Epidermal melanocyte (primary cell): ENCODE results near the gene PITPNC1.
"Not testable (repeated sequence)": the region's sequence is repeated elsewhere in the genome, so short reads cannot be mapped to it uniquely, and the experiment has no call there.

Source experiments
- DNase-seq: peaks from one replicate; pipeline ENCODE4 v3.0.0; 2011; ENCODE audit warnings: low spot score; ENCODE audit not compliant: insufficient read length

The PITPNC1 gene

GRCh38 chr17:67376737-67377487 lies at the start of gene PITPNC1:
Gene PITPNC1, plus strand, starts transcription at chr17:67377281.
- peak; percentile 68 for DNase-seq

GRCh38 chr17:67328026-67328425 lies 49.1 kb upstream of the PITPNC1 start:
- no peak for DNase-seq

- DNase-seq: not testable (repeated sequence)
Observed at GRCh38 chr17:67331381-67332161, 45.5 kb upstream of the PITPNC1 start.

- not testable (repeated sequence) for DNase-seq
Observed at GRCh38 chr17:67332162-67332508, 44.9 kb upstream of the PITPNC1 start.

DNA sequence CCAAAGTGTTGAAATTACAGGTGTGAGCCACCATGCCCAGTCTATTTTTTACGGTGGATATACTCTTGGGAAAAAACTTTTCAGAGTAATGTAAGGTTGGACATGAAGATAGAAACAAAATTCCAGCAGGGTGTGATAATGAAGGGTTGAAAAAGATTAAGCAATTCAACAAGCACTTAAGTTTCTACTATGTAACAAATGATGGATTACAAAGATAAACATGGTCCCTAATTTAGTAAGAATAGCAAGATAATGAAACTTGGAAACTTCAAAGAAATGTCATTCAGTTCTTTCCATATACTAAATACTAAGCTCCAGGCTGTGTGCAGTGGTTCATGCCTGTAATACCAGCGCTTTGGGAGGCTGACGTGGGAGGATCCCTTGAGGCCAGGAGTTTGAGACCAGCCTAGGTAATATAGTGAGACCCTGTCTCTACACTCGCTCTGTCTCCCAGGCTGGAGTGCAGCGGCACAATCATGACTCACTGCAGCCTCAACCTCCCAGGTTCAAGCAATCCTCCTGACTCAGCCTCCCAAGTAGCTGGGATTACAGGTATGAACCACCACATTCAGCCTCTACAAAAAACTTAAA lies 41.7 kb upstream of the PITPNC1 start:
- DNase-seq: no peak

DNA sequence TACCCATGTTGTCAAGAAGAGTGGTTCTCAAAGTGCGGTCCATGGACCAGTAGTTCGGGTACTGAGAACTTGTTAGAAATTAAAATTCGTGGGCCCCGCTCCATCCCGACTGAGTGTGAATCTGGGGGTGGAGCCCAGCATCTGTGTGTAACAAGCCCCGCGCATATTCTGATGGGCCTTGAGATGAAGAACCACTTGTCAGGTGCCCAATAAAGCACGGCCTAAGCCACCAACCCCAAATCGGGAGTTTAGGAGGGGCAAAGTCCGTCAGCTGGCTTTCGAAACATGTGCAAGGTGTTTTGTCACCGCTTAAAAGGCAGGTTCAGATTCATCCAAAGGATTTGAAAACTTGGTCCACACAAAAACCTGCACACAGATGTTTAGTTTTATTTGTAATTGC lies 40.2 kb upstream of the PITPNC1 start:
- DNase-seq: no peak

GRCh38 chr17:67338353-67338752 lies 38.7 kb upstream of the PITPNC1 start:
- not testable (repeated sequence) for DNase-seq

- DNase-seq: no peak
Observed at GRCh38 chr17:67343237-67343636, 33.8 kb upstream of the PITPNC1 start.

DNA sequence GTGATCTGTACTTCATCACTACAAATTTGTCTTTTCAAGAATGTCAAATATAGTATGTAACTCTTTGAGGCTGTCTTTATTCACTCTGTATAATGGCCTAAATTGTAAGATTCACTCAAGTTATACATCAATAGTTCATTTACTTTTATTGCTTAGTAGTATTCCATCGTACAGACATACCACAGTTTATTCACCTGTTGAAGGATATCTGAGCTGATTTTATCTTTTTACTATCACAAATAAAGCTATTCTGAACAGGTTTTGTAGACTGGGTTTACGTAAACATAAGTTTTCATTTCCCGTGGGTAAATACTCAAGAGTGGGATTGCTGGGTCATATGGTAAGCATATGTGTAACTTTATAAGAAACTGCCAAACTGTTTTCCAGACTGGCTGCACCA lies 29.3 kb upstream of the PITPNC1 start:
- DNase-seq: no peak

GRCh38 chr17:67349420-67349819 lies 27.7 kb upstream of the PITPNC1 start:
- no peak for DNase-seq

GRCh38 chr17:67353161-67353560 lies 23.9 kb upstream of the PITPNC1 start:
- no peak for DNase-seq

- DNase-seq: no peak
Observed at GRCh38 chr17:67353929-67354574, 23.0 kb upstream of the PITPNC1 start.

- DNase-seq: no peak
Observed at GRCh38 chr17:67358612-67359011, 18.5 kb upstream of the PITPNC1 start.

GRCh38 chr17:67359960-67360791 lies 16.9 kb upstream of the PITPNC1 start:
- no peak for DNase-seq

- DNase-seq: no peak
Observed at GRCh38 chr17:67360880-67361279, 16.2 kb upstream of the PITPNC1 start.

DNA sequence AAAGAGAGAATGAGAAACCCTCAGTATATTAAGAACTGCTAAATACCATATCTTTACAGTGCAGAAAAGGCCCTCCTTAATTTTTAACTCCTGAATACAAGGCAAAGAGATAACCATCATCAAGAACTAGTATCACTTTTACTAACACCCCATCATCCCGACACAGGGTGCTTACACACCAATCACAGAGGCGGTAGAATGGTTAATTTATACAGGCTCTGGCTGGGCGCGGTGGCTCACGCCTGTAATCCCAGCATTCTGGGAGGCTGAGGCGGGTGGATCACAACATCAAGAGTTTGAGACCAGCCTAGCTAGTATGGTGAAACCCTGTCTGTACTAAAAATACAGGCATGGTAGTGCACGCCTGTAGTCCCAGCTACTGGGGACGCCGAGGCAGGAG lies 14.9 kb upstream of the PITPNC1 start:
- DNase-seq: no peak

- DNase-seq: no peak
Observed at GRCh38 chr17:67364847-67365737, 12.0 kb upstream of the PITPNC1 start.

DNA sequence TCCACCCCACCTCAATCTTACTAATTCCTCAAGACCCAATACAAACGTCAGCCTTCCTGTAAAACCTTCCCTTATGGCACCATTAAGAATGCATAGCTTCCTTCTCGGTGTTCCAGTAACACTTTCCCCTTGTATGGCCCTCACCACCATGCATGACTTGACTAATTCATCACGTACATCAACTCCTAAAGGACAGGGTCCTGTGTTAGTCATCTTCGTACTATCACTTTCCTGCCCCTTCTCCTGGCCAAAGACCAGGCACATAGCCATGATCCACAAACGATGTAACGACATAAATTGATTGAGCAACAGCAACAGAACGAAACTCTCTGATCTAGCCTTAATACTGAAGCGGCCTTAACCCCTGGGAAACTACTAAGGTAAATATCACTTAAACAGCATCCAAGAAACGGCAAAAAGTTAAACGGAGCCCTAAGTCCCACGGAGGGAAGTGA lies 11.3 kb upstream of the PITPNC1 start:
- no peak for DNase-seq

DNA sequence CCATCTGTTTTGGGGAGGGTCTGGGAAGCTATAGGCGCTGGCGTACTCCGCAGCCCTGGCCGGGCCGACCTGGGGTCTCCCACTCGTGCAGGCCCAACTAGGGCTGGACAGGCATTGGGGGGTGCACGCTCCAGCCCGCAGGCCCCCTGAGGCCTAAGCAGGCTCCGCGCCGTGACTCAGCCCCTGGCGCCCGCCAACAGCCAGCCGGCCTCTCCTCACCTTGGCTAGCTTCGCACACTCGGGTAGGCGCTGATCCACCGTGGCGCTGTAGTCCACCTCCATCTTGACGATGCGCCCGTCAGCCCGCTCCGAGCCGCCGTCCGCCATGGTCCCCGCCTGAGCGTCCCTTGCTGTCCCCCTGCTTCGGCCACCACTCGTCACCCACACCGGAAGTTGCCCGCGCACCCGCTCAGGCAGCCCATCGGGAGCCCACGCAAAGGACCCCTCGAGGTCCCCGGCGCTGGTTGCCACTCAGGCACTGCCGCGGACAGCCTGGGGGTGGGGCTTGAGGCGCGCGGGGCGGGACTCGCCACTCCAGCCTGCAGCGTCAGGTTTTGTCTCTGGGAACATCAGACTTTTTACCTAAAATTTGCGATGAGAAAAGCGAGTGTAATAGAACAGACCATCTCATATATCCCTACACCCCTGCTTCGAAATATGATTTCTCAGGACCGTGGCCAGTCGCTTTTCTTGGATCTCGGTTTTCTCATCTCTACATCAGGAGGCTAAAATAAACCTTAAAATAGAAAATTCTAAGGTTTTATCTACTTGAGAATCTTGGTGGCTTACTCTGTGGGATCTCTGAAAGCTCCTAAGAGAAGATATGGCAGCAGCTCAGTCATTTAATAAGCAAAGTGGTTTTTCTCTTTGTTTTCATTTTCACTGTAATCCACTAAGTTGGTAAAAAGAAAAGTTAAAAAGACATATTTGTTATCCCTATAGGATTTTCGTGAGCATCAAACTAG lies 10.6 kb upstream of the PITPNC1 start, which contains the start of gene PSMD12:
TSS of gene PSMD12 (minus strand) at position 385 of the 965 bp plus-strand sequence. CDS start at position 327, 58 bp downstream.
- peak; percentile 71 for DNase-seq
